ENCODE data around the gene SLC39A13. TPM values are rescaled to one million over a fixed set of nuclear protein-coding genes. Genes with fewer than 3 reads are reported as not detected.

Gene SLC39A13
- total RNA-seq, 1 donor from 2014 or later, result 140 TPM

- no peak for DNase-seq (ENCODE audit: low read depth)
These were observed 22.1 kb downstream of the SLC39A13 start for GRCh38 chr11:47430524-47430923.

GRCh38 chr11:47431356-47432083 lies 23.1 kb downstream of the SLC39A13 start:
- no peak for DNase-seq (ENCODE audit: low read depth)

- DNase-seq (ENCODE audit: low read depth), result no peak
These were observed 24.8 kb downstream of the SLC39A13 start for GRCh38 chr11:47433157-47433556.

- DNase-seq (ENCODE audit: low read depth), result peak; percentile 45
These were observed 25.8 kb downstream of the SLC39A13 start for GRCh38 chr11:47434011-47434786.

- DNase-seq (ENCODE audit: low read depth), result no peak
These were observed 27.3 kb downstream of the SLC39A13 start for GRCh38 chr11:47435687-47436086.

GRCh38 chr11:47436726-47437125 lies 28.3 kb downstream of the SLC39A13 start:
- DNase-seq (ENCODE audit: low read depth), result no peak

- no peak for DNase-seq (ENCODE audit: low read depth)
These were observed 28.9 kb downstream of the SLC39A13 start for GRCh38 chr11:47437218-47437745.

GRCh38 chr11:47437746-47438418 lies 29.5 kb downstream of the SLC39A13 start:
- no peak for DNase-seq (ENCODE audit: low read depth)

GRCh38 chr11:47438721-47439120 lies 30.3 kb downstream of the SLC39A13 start:
- DNase-seq (ENCODE audit: low read depth), result no peak

- no peak for DNase-seq (ENCODE audit: low read depth)
These were observed 31.7 kb downstream of the SLC39A13 start for GRCh38 chr11:47440054-47440476.

GRCh38 chr11:47441421-47441820 lies 33.0 kb downstream of the SLC39A13 start:
- no peak for DNase-seq (ENCODE audit: low read depth)

GRCh38 chr11:47442514-47442913 lies 34.1 kb downstream of the SLC39A13 start:
- DNase-seq (ENCODE audit: low read depth), result no peak

GRCh38 chr11:47443028-47443700 lies 34.8 kb downstream of the SLC39A13 start:
- no peak for DNase-seq (ENCODE audit: low read depth)

- DNase-seq (ENCODE audit: low read depth), result no peak
These were observed 35.4 kb downstream of the SLC39A13 start for GRCh38 chr11:47443817-47444216.

- no peak for DNase-seq (ENCODE audit: low read depth)
These were observed 37.5 kb downstream of the SLC39A13 start for GRCh38 chr11:47445840-47446239.

GRCh38 chr11:47446833-47447232 lies 38.4 kb downstream of the SLC39A13 start:
- no peak for DNase-seq (ENCODE audit: low read depth)

- no peak for DNase-seq (ENCODE audit: low read depth)
These were observed 39.5 kb downstream of the SLC39A13 start for GRCh38 chr11:47447906-47448305.

GRCh38 chr11:47448566-47449427 lies 40.4 kb downstream of the SLC39A13 start, which contains the start of gene RAPSN:
Gene RAPSN, minus strand, starts transcription at chr11:47449136. Its CDS starts 172 bp downstream, at chr11:47448964.
- no peak for DNase-seq (ENCODE audit: low read depth)

GRCh38 chr11:47449541-47449940 lies 41.2 kb downstream of the SLC39A13 start:
- DNase-seq (ENCODE audit: low read depth), result no peak

GRCh38 chr11:47451436-47451835 lies 43.0 kb downstream of the SLC39A13 start:
- DNase-seq (ENCODE audit: low read depth), result no peak

GRCh38 chr11:47451990-47452389 lies 43.6 kb downstream of the SLC39A13 start:
- no peak for DNase-seq (ENCODE audit: low read depth)

All from renal cortical epithelial cell (primary cell).